DMS114 treated with DMSO at 0.1 percent for 48 hours (cell line): ENCODE measurements around the gene NEUROD1.
"Not testable (repeated sequence)": the region's sequence is repeated elsewhere in the genome, so short reads cannot be mapped to it uniquely, and the experiment has no call there.

ENCODE experiments used
- DNase-seq: peaks from one replicate; lab custom pipeline; 2025; ENCODE audit not compliant: unreplicated experiment; lab: John Stamatoyannopoulos, UW

NEUROD1 gene

GRCh38 chr2:181680055-181680936 is at the start of gene NEUROD1:
NEUROD1 (minus strand) TSS chr2:181680517; CDS start chr2:181678860, 1,657 bp downstream.
- DNase-seq, result no peak

GRCh38 chr2:181725476-181725875 is 45.2 kb upstream of the NEUROD1 start:
- DNase-seq, result no peak

- no peak for DNase-seq
Observed at GRCh38 chr2:181724662-181725061, 44.3 kb upstream of the NEUROD1 start.

GRCh38 chr2:181723731-181724130 is 43.4 kb upstream of the NEUROD1 start:
- DNase-seq, result no peak

- DNase-seq, result peak; percentile 70
Observed at GRCh38 chr2:181715033-181715630, 34.8 kb upstream of the NEUROD1 start.

- not testable (repeated sequence) for DNase-seq
Observed at GRCh38 chr2:181711051-181711450, 30.7 kb upstream of the NEUROD1 start.

GRCh38 chr2:181702519-181702918 is 22.2 kb upstream of the NEUROD1 start:
- DNase-seq, result not testable (repeated sequence)

- no peak for DNase-seq
Observed at GRCh38 chr2:181698223-181698622, 17.9 kb upstream of the NEUROD1 start.

GRCh38 chr2:181697571-181697970 is 17.3 kb upstream of the NEUROD1 start:
- DNase-seq, result no peak

GRCh38 chr2:181697126-181697525 is 16.8 kb upstream of the NEUROD1 start:
- DNase-seq, result no peak

GRCh38 chr2:181694271-181694670 is 14.0 kb upstream of the NEUROD1 start:
- no peak for DNase-seq

- DNase-seq, result no peak
Observed at GRCh38 chr2:181690860-181691259, 10.5 kb upstream of the NEUROD1 start.

GRCh38 chr2:181686576-181687185 is 6.4 kb upstream of the NEUROD1 start:
- no peak for DNase-seq

GRCh38 chr2:181685150-181685688 is 4.9 kb upstream of the NEUROD1 start:
- no peak for DNase-seq

GRCh38 chr2:181684454-181685149 is 4.3 kb upstream of the NEUROD1 start:
- DNase-seq, result no peak

GRCh38 chr2:181683518-181684453 is 3.5 kb upstream of the NEUROD1 start:
- no peak for DNase-seq

- no peak for DNase-seq
Observed at GRCh38 chr2:181682795-181683517, 2.6 kb upstream of the NEUROD1 start.

GRCh38 chr2:181682026-181682789 is 1.9 kb upstream of the NEUROD1 start:
- no peak for DNase-seq
